K562 (cell line): ENCODE results near the gene TULP3. TPM values are rescaled to one million over a fixed set of nuclear protein-coding genes. Genes with fewer than 3 reads are reported as not detected.

Experiments
- EP400 ChIP-seq: fragments of 450-650 bp; IDR thresholded peaks from 2 replicates; pipeline ENCODE4 v1.6.1; 2017; ENCODE audit warnings: antibody characterized with exemption, mild to moderate bottlenecking, moderate library complexity
- GATAD2A ChIP-seq: fragments of 450-650 bp; IDR thresholded peaks from 2 replicates; pipeline ENCODE4 v1.6.1; 2017
- ILF3 ChIP-seq: fragments of 450-650 bp; IDR thresholded peaks from 2 replicates; pipeline ENCODE4 v1.6.1; 2018; ENCODE audit warnings: antibody characterized with exemption, mild to moderate bottlenecking, moderate library complexity, borderline replicate concordance
- MCM7 ChIP-seq, 2 experiments: fragments of 450-650 bp; IDR thresholded peaks; 2 replicates each; pipeline ENCODE4 v1.6.1; 2016 to 2018
- MXI1 ChIP-seq: IDR thresholded peaks from 2 replicates; pipeline ENCODE4 v1.6.1; 2011; ENCODE audit warnings: low read depth, mild to moderate bottlenecking, improper control_type of control experiment, low read length
- PML ChIP-seq: IDR thresholded peaks from 2 replicates; pipeline ENCODE4 v1.6.1; 2012; ENCODE audit warnings: low read length, inconsistent platforms
- SREBF1 ChIP-seq: fragments of 150-350 bp; IDR thresholded peaks from 2 replicates; pipeline ENCODE4 v1.6.1; 2014; ENCODE audit warnings: antibody characterized with exemption, low read depth, low read length, borderline replicate concordance
- TBL1XR1 ChIP-seq, 2 experiments: IDR thresholded peaks; 2 replicates each; pipeline ENCODE4 v1.6.1; 2012; ENCODE audit warnings: improper control_type of control experiment in 2 of 2, low read length in 2 of 2, mild to moderate bottlenecking in 1 of 2
- ZNF12 ChIP-seq: sonication (generic); formaldehyde crosslinking; IDR thresholded peaks from 2 replicates; pipeline ENCODE4 v1.4.0; 2020; ENCODE audit warnings: mild to moderate bottlenecking, missing genetic modification reagents
- ZNF445 ChIP-seq: fragments of 250-450 bp; sonication (Bioruptor Pico); IDR thresholded peaks from 2 replicates; pipeline ENCODE4 v1.4.0; 2020; ENCODE audit warnings: low read depth, mild to moderate bottlenecking, moderate library complexity
- ZNF586 ChIP-seq: fragments of 450-650 bp; formaldehyde crosslinking; conservative IDR thresholded peaks from 2 replicates; pipeline ENCODE4 v1.4.0; 2020; ENCODE audit warnings: mild to moderate bottlenecking, moderate library complexity
- ZNF764 ChIP-seq: fragments of 250-450 bp; sonication (Bioruptor Pico); IDR thresholded peaks from 2 replicates; pipeline ENCODE4 v1.4.0; 2020; ENCODE audit warnings: low read depth, mild to moderate bottlenecking, moderate library complexity
- polyA plus RNA-seq, 8 experiments: library from polyadenylated mRNA; depleted of rRNA in 4 of 8; stranded (reverse) in 5 of 8; unstranded in 3 of 8; fragments of >200 nt; fragmentation: Nextera tagmentation in 2 of 8; fragmentation: Illumina TruSeq in 1 of 8; extraction: Ambion mirVana in 2 of 8; extraction: Trizol in 1 of 8; gene quantifications; 2 replicates each; pipeline versions ENCODE4 v1.2.1 to v1.2.3, GENCODE V29; 2011 to 2014; ENCODE audit warnings: inconsistent platforms in 1 of 8, missing spikeins in 1 of 8
- total RNA-seq, 7 experiments: library from RNA; depleted of rRNA in 6 of 7; stranded (reverse); fragments of >200 nt in 6 of 7; fragmentation: Illumina TruSeq in 2 of 7; extraction: Trizol in 2 of 7; gene quantifications; 2 replicates each; pipeline versions ENCODE4 v1.2.1 to v1.2.3, GENCODE V29; 2011 to 2021; ENCODE audit warnings: low replicate concordance in 1 of 7
- TF ChIP-seq, protein P1 (sequence below): fragments of 450-650 bp; IDR thresholded peaks from 2 replicates; pipeline ENCODE4 v1.6.1; 2014; ENCODE audit warnings: low read depth, mild to moderate bottlenecking, moderate library complexity, borderline replicate concordance
- TF ChIP-seq, protein P2 (sequence below): fragments of 200-800 bp; sonication (Bioruptor generic); IDR thresholded peaks from 2 replicates; pipeline ENCODE4 v1.6.1; 2017; ENCODE audit warnings: missing genetic modification characterization, missing compliant biosample characterization
- TF ChIP-seq, protein P3 (sequence below), 2 experiments: fragments of 450-650 bp; formaldehyde crosslinking in 1 of 2; IDR thresholded peaks; 2 replicates each; pipeline versions ENCODE4 v1.4.0 to v1.6.1; 2014 to 2020; ENCODE audit warnings: mild to moderate bottlenecking in 2 of 2, borderline replicate concordance in 1 of 2, low read depth in 1 of 2
- TF ChIP-seq, protein P4 (sequence below): fragments of 450-650 bp; formaldehyde crosslinking; IDR thresholded peaks from 2 replicates; pipeline ENCODE4 v1.4.0; 2022; ENCODE audit warnings: missing genetic modification characterization

Gene TULP3
- total and polyA plus RNA-seq, 9 of the 15 experiments (the other 6 are each of a cell fraction or from before 2014, with no cell fraction given): 3.6 to 13.3 (median 7.3) TPM

DNA sequence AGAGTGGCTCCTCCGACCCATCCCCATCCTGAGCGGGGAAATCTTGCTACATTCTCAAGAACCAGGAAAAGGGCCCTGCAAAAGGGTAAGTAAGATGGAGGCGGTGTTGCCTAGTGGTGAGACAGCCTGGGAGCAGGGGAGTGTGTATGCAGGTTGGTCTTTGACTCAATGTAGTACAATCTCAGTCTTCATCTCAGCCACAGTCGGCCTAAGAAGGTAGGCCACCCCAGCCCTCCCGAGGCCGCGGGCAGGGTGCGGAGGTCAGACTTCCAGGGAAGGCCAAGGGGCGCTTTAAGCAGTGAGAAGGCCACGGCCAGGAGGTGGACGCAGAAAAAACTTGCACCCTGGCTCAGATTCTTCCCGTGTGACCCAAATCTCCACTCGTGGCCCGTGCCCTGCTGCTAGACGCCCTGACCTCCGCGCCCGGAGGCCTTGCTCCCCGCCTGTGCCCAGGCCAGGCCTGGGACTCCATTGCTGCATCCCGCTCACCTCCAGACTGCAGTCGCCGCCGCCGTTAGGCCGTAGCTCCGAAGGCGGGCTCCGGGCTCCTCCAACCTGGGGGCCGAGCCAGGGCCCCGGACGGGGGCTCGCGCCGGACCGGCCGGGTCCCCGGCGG, 14.2 kb upstream of the TULP3 start (continued):
- TF ChIP-seq, protein P1, sequence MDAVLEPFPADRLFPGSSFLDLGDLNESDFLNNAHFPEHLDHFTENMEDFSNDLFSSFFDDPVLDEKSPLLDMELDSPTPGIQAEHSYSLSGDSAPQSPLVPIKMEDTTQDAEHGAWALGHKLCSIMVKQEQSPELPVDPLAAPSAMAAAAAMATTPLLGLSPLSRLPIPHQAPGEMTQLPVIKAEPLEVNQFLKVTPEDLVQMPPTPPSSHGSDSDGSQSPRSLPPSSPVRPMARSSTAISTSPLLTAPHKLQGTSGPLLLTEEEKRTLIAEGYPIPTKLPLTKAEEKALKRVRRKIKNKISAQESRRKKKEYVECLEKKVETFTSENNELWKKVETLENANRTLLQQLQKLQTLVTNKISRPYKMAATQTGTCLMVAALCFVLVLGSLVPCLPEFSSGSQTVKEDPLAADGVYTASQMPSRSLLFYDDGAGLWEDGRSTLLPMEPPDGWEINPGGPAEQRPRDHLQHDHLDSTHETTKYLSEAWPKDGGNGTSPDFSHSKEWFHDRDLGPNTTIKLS: no peak
- TF ChIP-seq TBL1XR1 (IDR thresholded peaks at IDR 0.05; ENCODE audit: low read length in 2 of 2) (no peak), ZNF445 (CRISPR knock-in tag) (no peak), ILF3 (no peak), PML (0 out of 2 replicates have a peak, but pooled peaks have one; percentile 7), ZNF586 (CRISPR knock-in tag) (no peak), MCM7 (IDR thresholded peaks at IDR 0.05) (no peak), EP400 (0 out of 2 replicates have a peak, but pooled peaks have one; percentile 3), SREBF1 (no peak), ZNF12 (CRISPR knock-in tag) (no peak), ZNF764 (CRISPR knock-in tag) (no peak), MXI1 (no peak), GATAD2A (no peak)
- TF ChIP-seq, protein P2, sequence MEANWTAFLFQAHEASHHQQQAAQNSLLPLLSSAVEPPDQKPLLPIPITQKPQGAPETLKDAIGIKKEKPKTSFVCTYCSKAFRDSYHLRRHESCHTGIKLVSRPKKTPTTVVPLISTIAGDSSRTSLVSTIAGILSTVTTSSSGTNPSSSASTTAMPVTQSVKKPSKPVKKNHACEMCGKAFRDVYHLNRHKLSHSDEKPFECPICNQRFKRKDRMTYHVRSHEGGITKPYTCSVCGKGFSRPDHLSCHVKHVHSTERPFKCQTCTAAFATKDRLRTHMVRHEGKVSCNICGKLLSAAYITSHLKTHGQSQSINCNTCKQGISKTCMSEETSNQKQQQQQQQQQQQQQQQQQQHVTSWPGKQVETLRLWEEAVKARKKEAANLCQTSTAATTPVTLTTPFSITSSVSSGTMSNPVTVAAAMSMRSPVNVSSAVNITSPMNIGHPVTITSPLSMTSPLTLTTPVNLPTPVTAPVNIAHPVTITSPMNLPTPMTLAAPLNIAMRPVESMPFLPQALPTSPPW (CRISPR knock-in tag): no peak
- TF ChIP-seq, protein P3, sequence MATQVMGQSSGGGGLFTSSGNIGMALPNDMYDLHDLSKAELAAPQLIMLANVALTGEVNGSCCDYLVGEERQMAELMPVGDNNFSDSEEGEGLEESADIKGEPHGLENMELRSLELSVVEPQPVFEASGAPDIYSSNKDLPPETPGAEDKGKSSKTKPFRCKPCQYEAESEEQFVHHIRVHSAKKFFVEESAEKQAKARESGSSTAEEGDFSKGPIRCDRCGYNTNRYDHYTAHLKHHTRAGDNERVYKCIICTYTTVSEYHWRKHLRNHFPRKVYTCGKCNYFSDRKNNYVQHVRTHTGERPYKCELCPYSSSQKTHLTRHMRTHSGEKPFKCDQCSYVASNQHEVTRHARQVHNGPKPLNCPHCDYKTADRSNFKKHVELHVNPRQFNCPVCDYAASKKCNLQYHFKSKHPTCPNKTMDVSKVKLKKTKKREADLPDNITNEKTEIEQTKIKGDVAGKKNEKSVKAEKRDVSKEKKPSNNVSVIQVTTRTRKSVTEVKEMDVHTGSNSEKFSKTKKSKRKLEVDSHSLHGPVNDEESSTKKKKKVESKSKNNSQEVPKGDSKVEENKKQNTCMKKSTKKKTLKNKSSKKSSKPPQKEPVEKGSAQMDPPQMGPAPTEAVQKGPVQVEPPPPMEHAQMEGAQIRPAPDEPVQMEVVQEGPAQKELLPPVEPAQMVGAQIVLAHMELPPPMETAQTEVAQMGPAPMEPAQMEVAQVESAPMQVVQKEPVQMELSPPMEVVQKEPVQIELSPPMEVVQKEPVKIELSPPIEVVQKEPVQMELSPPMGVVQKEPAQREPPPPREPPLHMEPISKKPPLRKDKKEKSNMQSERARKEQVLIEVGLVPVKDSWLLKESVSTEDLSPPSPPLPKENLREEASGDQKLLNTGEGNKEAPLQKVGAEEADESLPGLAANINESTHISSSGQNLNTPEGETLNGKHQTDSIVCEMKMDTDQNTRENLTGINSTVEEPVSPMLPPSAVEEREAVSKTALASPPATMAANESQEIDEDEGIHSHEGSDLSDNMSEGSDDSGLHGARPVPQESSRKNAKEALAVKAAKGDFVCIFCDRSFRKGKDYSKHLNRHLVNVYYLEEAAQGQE (IDR thresholded peaks at IDR 0.05; ENCODE audit: borderline replicate concordance): no peak
- TF ChIP-seq, protein P3 (CRISPR knock-in tag; IDR thresholded peaks at IDR 0.05; ENCODE audit: low read depth): no peak
- TF ChIP-seq, protein P4, sequence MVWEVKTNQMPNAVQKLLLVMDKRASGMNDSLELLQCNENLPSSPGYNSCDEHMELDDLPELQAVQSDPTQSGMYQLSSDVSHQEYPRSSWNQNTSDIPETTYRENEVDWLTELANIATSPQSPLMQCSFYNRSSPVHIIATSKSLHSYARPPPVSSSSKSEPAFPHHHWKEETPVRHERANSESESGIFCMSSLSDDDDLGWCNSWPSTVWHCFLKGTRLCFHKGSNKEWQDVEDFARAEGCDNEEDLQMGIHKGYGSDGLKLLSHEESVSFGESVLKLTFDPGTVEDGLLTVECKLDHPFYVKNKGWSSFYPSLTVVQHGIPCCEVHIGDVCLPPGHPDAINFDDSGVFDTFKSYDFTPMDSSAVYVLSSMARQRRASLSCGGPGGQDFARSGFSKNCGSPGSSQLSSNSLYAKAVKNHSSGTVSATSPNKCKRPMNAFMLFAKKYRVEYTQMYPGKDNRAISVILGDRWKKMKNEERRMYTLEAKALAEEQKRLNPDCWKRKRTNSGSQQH (CRISPR knock-in tag): no peak
